Activated T-helper 2 cell treated with anti-CD3 and anti-CD28 coated beads, Interferon-gamma antibody, Interleukin-2, Interleukin-4, amounts not matched to agents 10 μg/mL and 5 μg/mL and 100 μg/mL, durations not matched to agents 14 hours and 24 hours and 36 hours (primary cell): ENCODE results near the gene PSMD5. TPM values are rescaled to one million over a fixed set of nuclear protein-coding genes. Genes with fewer than 3 reads are reported as not detected.
"Not testable (repeated sequence)": the region's sequence is repeated elsewhere in the genome, so short reads cannot be mapped to it uniquely, and the experiment has no call there.

Experiments used
- DNase-seq: peaks from one replicate; pipeline ENCODE4 v3.0.0; 2021; ENCODE audit warnings: low spot score
- H3K27ac Mint-ChIP-seq: one replicate; pipeline ENCODE4 v1.8.0; 2021; ENCODE audit warnings: mixed read lengths
- H3K27me3 Mint-ChIP-seq: one replicate; pipeline ENCODE4 v1.8.0; 2021; ENCODE audit warnings: low read depth, mixed read lengths
- H3K36me3 Mint-ChIP-seq: one replicate; pipeline ENCODE4 v1.8.0; 2021; ENCODE audit warnings: low read depth, mixed read lengths
- H3K4me1 Mint-ChIP-seq: one replicate; pipeline ENCODE4 v1.8.0; 2021; ENCODE audit warnings: low read depth, mixed read lengths
- H3K4me3 Mint-ChIP-seq: one replicate; pipeline ENCODE4 v1.8.0; 2021; ENCODE audit warnings: low read depth, mild to moderate bottlenecking, moderate library complexity, mixed read lengths
- H3K9me3 Mint-ChIP-seq: one replicate; pipeline ENCODE4 v1.8.0; 2021; ENCODE audit warnings: mixed read lengths
- intact Hi-C: fragments of 100-400 bp; cut with micrococcal nuclease; formaldehyde crosslinking; loops from one replicate; pipeline ENCODE4 v1.15.1; 2023
- total RNA-seq: library from RNA; stranded (reverse); gene quantifications from 2 replicates; pipeline ENCODE4 v1.2.3, GENCODE V29; 2022

Gene PSMD5
- total RNA-seq, 1 donor from 2014 or later = 67.9 TPM

- Mint-ChIP-seq H3K36me3 (peaks cover 22% of the 10 kb centered on the region), H3K9me3 (peaks cover 55% of the 10 kb centered on the region)
- intact Hi-C loops = no loop called here
Measured at GRCh38 chr9:120807607-120808379, 34.9 kb downstream of the PSMD5 start.

GRCh38 chr9:120804784-120805363 is 37.8 kb downstream of the PSMD5 start:
- DNase-seq, intact Hi-C loops, H3K27ac Mint-ChIP-seq, H3K4me3 Mint-ChIP-seq, H3K27me3 Mint-ChIP-seq, H3K4me1 Mint-ChIP-seq: not testable (repeated sequence)
- H3K36me3 Mint-ChIP-seq = peaks cover 17% of the 10 kb centered on the region
- peaks cover 44% of the 10 kb centered on the region for H3K9me3 Mint-ChIP-seq

More at GRCh38 chr9:120807607-120808379, 34.9 kb downstream of the PSMD5 start:
- no peak overlapping the region for H3K4me3 Mint-ChIP-seq
- DNase-seq = no peak
- no peaks in the 10 kb centered on the region for H3K27me3 Mint-ChIP-seq
- H3K4me1 Mint-ChIP-seq = no peaks in the 10 kb centered on the region
- no peak overlapping the region for H3K27ac Mint-ChIP-seq

- H3K4me3 Mint-ChIP-seq = no peak overlapping the region
- peaks cover 4% of the 10 kb centered on the region for H3K36me3 Mint-ChIP-seq
- intact Hi-C loops = no loop called here
- H3K9me3 Mint-ChIP-seq = peaks cover 12% of the 10 kb centered on the region
- H3K27me3 Mint-ChIP-seq = no peaks in the 10 kb centered on the region
- no peaks in the 10 kb centered on the region for H3K4me1 Mint-ChIP-seq
- DNase-seq = no peak
- no peak overlapping the region for H3K27ac Mint-ChIP-seq
Measured at GRCh38 chr9:120801441-120801840, 41.3 kb downstream of the PSMD5 start.

- H3K36me3 Mint-ChIP-seq = peaks cover 35% of the 10 kb centered on the region
- intact Hi-C loops = loop anchor here (1.0 to 5.0 kb wide), 4 partner anchors 50 to 281 kb away; partner anchors contain the start of genes CDK5RAP2, CNTRL and TRAF1
- peak; percentile 86 for DNase-seq
- H3K27me3 Mint-ChIP-seq = no peaks in the 10 kb centered on the region
- H3K4me1 Mint-ChIP-seq = peaks cover 40% of the 10 kb centered on the region
- peak within 1 kb of the TSS; percentile 91 for H3K27ac Mint-ChIP-seq
- peak within 1 kb of the TSS; percentile 87 for H3K4me3 Mint-ChIP-seq
- H3K9me3 Mint-ChIP-seq = no peaks in the 10 kb centered on the region
Measured at GRCh38 chr9:120792898-120793765, 49.6 kb downstream of the PSMD5 start, which contains the start of gene FBXW2. Gene FBXW2, minus strand, starts transcription at chr9:120793416. Its CDS starts 5,158 bp downstream, at chr9:120788258.

- intact Hi-C loops = loop anchor here (5.0 kb wide), 1 partner anchor 136 kb away; the partner anchor contains the start of gene TRAF1
- DNase-seq = no peak
- no peak overlapping the region for H3K27ac Mint-ChIP-seq
- peak overlapping the region; percentile 87 for H3K4me3 Mint-ChIP-seq
- H3K9me3 Mint-ChIP-seq = no peaks in the 10 kb centered on the region
- peaks cover 50% of the 10 kb centered on the region for H3K4me1 Mint-ChIP-seq
- H3K36me3 Mint-ChIP-seq = peaks cover 52% of the 10 kb centered on the region
- no peaks in the 10 kb centered on the region for H3K27me3 Mint-ChIP-seq
Measured at GRCh38 chr9:120791161-120791560, 51.6 kb downstream of the PSMD5 start.

- Mint-ChIP-seq H3K9me3 (no peaks in the 10 kb centered on the region), H3K36me3 (peaks cover 79% of the 10 kb centered on the region), H3K27ac (no peak overlapping the region), H3K27me3 (no peaks in the 10 kb centered on the region), H3K4me1 (peaks cover 52% of the 10 kb centered on the region), H3K4me3 (no peak overlapping the region)
- no peak for DNase-seq
- intact Hi-C loops = no loop called here
Measured at GRCh38 chr9:120787933-120788332, 54.8 kb downstream of the PSMD5 start.

- Mint-ChIP-seq H3K9me3 (no peaks in the 10 kb centered on the region), H3K4me3 (no peak overlapping the region), H3K27me3 (no peaks in the 10 kb centered on the region), H3K4me1 (peaks cover 28% of the 10 kb centered on the region), H3K36me3 (peaks cover 78% of the 10 kb centered on the region), H3K27ac (no peak overlapping the region)
- intact Hi-C loops = no loop called here
- DNase-seq = no peak
Measured at GRCh38 chr9:120783602-120784047, 59.1 kb downstream of the PSMD5 start.

- intact Hi-C loops = no loop called here
Measured at GRCh38 chr9:120781236-120781635, 61.5 kb downstream of the PSMD5 start.

GRCh38 chr9:120780367-120780766 is 62.4 kb downstream of the PSMD5 start:
- H3K4me1 Mint-ChIP-seq = peaks cover 14% of the 10 kb centered on the region
- no peaks in the 10 kb centered on the region for H3K9me3 Mint-ChIP-seq
- peaks cover 81% of the 10 kb centered on the region for H3K36me3 Mint-ChIP-seq
- no peaks in the 10 kb centered on the region for H3K27me3 Mint-ChIP-seq
- H3K4me3 Mint-ChIP-seq = no peak overlapping the region
- DNase-seq = no peak
- intact Hi-C loops = no loop called here
- no peak overlapping the region for H3K27ac Mint-ChIP-seq

More at GRCh38 chr9:120781236-120781635, 61.5 kb downstream of the PSMD5 start:
- Mint-ChIP-seq H3K4me1 (peaks cover 17% of the 10 kb centered on the region), H3K9me3 (no peaks in the 10 kb centered on the region), H3K36me3 (peaks cover 80% of the 10 kb centered on the region), H3K27me3 (no peaks in the 10 kb centered on the region), H3K27ac (no peak overlapping the region), H3K4me3 (no peak overlapping the region)
- no peak for DNase-seq

- no peaks in the 10 kb centered on the region for H3K27me3 Mint-ChIP-seq
- no peaks in the 10 kb centered on the region for H3K9me3 Mint-ChIP-seq
- H3K4me3 Mint-ChIP-seq = no peak overlapping the region
- peaks cover 11% of the 10 kb centered on the region for H3K4me1 Mint-ChIP-seq
- H3K36me3 Mint-ChIP-seq = peaks cover 85% of the 10 kb centered on the region
- no peak for DNase-seq
- intact Hi-C loops = no loop called here
- H3K27ac Mint-ChIP-seq = no peak overlapping the region
Measured at GRCh38 chr9:120779227-120779626, 63.5 kb downstream of the PSMD5 start.

GRCh38 chr9:120778758-120779157 is 64.0 kb downstream of the PSMD5 start:
- peaks cover 80% of the 10 kb centered on the region for H3K36me3 Mint-ChIP-seq
- H3K9me3 Mint-ChIP-seq = no peaks in the 10 kb centered on the region
- H3K27ac Mint-ChIP-seq = no peak overlapping the region
- H3K4me1 Mint-ChIP-seq = peaks cover 8% of the 10 kb centered on the region
- DNase-seq = no peak
- intact Hi-C loops = no loop called here
- H3K4me3 Mint-ChIP-seq = no peak overlapping the region
- no peaks in the 10 kb centered on the region for H3K27me3 Mint-ChIP-seq

GRCh38 chr9:120777229-120777628 is 65.5 kb downstream of the PSMD5 start:
- Mint-ChIP-seq H3K27me3 (no peaks in the 10 kb centered on the region), H3K27ac (no peak overlapping the region), H3K36me3 (peaks cover 73% of the 10 kb centered on the region), H3K4me1 (peaks cover 10% of the 10 kb centered on the region), H3K9me3 (no peaks in the 10 kb centered on the region), H3K4me3 (no peak overlapping the region)
- no peak for DNase-seq
- intact Hi-C loops = no loop called here
